Inferior parietal cortex (tissue), 1 donor: ENCODE results near the gene RTRAF.
A peak's percentile ranks its signal among the peaks of the same experiment; 100 is the strongest.

Experiments used
- DNase-seq: peaks from one replicate; pipeline ENCODE4 v3.0.0-alpha.2; 2016; ENCODE audit errors: extremely low spot score

The RTRAF gene

GRCh38 chr14:52020866-52021717 lies 31.7 kb downstream of the RTRAF start:
- DNase-seq, result no peak

DNA sequence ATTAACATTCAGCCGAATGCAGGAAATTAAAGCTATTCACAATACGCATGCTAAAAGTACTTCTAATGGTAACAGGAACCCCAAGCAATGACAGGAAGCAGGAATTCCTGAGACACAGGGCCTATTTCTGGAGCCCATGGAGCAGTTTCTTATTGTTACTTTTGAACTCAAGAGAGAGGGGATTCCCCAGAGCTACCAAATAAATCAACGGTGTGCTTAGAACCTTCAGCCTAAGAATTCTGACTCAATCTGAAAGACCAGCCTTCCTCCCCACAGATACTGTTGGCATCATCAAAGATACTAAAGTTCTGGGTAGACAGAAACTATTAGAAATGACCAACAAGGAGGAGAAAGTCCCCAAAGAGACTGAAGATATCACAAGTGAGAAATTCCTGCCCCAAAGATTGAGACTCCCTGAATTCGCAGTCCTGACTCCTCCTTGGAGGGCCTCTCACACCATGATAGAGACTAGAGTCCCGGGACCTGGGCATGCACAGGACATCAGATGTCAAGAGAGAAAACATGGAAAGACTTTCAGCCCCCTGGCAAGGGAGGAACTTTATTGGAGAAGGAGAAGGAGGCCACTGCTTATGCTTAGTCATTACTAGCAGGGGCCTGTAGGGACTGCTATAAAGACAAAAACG lies 32.7 kb downstream of the RTRAF start:
- no peak for DNase-seq

GRCh38 chr14:52023518-52023917 lies 34.2 kb downstream of the RTRAF start:
- peak; percentile 60 for DNase-seq

GRCh38 chr14:52025310-52025709 lies 36.0 kb downstream of the RTRAF start:
- DNase-seq, result no peak

GRCh38 chr14:52026017-52026660 lies 36.8 kb downstream of the RTRAF start:
- no peak for DNase-seq

GRCh38 chr14:52026901-52027300 lies 37.6 kb downstream of the RTRAF start:
- DNase-seq, result peak; percentile 75

- DNase-seq, result no peak
Observed at GRCh38 chr14:52029881-52030280, 40.5 kb downstream of the RTRAF start.

DNA sequence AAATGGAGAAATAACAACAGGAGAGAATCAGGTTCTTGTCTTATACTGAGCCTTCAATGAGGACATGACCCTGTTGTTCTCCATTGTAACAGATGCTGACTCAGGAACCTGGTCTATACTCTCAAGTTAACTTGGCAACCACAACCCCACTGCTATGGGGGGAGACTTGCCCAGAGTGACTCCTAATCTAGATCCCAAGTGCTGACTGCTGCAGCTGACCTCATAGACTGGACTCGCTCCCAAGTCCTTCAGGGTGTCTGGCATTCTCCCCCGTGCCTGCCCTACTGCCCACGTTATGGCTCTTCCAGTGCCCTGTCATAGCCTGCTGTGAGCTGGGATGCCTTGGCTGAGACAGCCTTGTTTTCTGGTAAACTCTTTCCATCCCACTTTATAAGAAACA lies 42.4 kb downstream of the RTRAF start:
- DNase-seq, result no peak

DNA sequence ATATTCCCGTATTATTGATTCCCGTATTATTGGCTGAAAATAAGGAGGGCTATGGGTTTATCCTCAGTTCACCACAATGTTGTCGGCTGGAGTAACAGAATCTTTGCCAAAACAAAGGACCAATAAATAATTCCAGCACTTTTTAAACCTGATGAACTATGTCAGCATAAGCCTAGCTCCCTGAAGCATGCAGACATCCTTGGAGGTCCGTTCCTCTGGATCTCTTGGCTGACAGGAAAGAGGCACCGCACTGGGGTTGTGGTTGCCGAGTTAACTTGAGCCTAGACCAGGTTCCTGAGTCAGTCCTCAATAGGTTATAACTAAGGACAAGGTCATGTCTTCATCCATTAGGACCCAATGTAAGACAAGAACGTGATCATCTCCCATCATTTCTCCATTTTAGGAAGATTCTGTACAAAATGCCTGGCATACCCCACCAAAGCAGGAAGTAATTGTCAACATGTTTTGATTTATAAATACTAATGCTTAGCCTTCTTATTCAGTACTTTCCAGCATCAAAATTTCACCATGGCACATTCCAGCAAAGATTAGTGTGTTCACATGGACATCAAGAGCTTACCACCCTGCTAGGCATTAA lies 43.0 kb downstream of the RTRAF start:
- no peak for DNase-seq

DNA sequence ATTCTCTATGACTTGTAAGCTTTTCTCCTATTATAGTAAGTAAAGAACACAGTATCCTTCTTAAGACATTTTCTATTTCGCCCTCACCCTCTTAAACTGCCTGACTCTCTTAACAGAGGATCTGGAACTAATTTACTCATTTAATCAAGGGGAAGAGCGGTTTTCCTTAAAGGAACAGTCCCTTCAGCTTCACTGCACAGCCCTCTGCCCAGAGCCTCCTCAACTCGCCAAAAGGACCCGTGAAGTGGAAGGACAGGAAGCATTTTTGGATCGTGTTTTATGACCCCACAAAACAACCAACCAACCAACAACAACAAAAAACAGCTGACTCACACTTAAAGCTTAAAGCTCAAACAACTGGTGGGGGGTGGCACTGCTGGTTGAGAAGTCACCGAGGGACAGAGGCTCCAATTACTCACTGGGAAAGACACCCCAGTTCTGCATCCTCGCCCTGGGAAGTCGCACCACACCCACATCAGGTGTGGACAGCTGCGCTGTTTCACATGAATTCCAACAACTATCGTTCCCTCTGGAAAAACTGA lies 43.8 kb downstream of the RTRAF start:
- no peak for DNase-seq

DNA sequence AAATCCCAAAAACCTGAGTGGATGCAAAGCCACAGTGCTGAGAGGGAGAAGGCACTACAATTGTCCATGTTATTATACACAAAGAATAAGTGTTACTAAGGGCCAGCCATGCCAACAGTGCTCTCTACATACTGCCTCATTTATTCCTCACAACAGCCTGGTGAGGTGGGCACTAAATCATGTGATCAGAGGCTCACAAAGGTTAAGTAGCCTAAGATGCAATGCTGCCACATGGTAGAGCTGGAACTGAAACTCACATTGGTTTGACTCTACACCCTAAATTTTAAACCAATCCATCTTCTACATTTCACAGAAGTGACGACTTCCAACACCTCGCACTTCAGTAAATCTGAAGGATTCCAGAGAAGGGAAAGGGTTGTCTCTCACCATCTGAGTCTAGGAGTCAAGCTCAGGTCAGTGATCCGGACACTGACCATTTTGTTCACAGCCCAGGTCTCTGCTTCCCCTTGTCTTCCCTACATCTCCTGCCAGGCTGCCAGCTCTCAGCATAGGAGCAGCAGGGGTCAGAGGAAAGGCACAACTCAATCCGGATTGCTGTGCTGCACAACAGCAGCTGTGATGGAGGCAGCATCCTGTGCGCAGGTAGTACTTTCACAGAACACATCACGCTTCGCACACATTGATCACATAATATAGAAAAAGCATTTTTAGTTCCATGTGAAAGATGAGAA lies 49.9 kb downstream of the RTRAF start:
- DNase-seq, result no peak

DNA sequence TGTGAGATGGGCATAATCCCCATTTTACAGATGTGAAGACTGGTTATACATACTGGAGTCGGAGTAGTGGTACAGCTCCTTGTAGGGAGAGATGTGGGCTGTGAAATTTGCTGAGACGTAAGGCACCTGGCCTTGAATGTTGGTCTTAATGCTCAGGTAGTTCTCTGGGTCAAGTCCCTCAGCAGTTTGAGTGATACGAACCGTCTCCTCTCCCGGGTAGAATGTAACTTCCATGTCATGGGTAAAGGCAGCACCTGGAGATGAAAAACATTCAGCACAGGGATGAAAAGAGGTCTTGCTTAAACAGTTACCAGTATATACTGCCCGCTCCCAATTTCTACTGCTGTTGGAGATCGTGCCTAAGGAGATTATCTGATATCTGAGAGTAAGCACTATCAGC lies 51.3 kb downstream of the RTRAF start:
- no peak for DNase-seq

DNA sequence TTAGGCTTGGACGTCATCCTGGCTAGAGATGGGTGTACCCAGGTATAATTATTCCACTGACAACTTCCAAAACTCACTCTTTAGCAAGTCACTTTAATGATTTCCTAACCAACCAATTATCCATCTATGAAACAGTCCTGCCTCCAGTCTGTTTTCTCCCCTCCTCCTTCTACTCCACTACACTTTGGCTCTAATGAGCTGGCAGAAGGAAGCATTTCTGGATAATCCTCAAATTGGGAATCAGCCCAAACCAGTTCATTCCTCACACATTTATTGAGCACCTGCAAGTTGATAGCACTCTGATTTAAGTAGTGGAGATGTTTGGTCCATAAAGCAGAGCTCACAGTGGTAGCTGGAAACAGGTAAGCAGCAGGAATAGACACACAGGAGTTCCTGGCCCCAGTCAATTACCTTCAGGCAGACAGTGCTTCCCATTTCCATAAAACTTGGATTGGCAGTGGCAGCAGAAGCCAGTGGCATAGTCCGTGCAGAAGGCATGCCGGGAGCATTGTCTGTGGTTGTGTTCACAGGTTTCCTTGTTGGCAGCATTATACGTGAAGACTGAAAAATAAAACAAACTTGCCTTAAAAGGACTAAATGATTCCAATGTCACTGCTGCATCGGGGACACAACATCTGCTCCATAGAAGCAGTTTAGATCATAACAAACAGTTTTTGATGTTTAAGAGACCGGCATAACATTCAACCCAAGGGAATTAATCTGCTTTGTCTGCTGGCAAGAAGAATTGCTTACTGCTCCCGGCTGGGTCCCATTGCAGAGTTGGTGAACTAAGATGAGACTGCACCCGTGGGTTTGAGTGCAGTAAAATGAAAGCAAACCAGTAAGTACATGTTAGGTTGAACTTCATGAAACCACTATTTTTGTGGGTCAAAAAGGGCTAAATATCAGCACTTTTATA lies 53.3 kb downstream of the RTRAF start:
- no peak for DNase-seq

- DNase-seq, result no peak
Observed at GRCh38 chr14:52043690-52044089, 54.3 kb downstream of the RTRAF start.

DNA sequence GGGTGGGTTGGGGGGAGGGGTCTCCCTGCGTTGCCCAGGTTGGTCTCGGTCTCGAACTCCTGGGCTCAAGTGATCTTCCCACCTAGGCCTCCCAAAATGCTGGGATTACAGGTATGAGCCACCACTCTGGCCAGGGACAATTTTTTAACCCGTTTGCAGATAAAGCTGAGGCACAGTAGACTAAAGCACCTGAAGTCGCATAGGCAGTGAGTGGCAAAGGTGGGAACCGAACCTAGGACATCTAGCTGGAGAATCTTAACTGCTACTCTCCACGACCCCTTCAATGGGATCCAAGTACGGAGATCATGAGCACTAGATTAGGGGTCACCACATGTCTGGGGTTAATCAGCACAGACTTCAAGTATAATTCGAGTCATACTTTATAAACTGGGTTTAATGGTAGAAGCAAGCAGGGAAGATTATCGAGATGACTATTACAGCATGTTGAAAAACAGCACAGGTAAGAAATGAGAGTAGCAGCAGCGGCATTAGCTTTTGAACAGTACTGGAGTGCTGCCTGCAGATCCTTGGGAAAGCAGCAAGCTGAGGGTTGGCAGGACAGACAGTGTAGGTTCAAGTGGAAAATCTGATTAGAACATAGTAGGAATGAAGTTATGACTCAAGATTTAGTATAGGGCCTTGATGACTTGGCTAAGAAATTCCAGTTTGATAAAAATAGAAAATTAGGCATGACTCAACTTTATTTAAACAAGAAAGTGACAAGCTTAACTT lies 55.6 kb downstream of the RTRAF start:
- DNase-seq, result no peak

- DNase-seq, result no peak
Observed at GRCh38 chr14:52046376-52046917, 57.1 kb downstream of the RTRAF start.

DNA sequence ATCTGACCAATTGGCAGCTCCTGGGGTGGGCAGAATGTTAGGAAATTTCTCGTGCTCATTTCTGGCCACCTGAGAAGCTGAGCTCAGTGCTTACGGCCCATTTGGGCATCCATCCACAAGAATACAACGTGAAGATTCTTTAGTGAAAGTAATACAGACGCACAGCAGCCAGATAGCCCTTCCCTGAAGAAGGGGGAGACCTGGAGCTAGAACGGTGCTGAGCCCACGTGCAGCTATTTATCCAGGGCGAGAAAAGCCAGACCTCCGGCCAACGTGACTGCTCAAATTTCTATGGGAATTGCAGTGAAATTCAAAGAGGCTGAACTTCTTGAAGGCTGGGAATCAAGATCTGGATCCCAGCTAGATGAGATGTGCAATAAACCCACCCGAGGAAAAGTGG lies 58.8 kb downstream of the RTRAF start:
- no peak for DNase-seq

DNA sequence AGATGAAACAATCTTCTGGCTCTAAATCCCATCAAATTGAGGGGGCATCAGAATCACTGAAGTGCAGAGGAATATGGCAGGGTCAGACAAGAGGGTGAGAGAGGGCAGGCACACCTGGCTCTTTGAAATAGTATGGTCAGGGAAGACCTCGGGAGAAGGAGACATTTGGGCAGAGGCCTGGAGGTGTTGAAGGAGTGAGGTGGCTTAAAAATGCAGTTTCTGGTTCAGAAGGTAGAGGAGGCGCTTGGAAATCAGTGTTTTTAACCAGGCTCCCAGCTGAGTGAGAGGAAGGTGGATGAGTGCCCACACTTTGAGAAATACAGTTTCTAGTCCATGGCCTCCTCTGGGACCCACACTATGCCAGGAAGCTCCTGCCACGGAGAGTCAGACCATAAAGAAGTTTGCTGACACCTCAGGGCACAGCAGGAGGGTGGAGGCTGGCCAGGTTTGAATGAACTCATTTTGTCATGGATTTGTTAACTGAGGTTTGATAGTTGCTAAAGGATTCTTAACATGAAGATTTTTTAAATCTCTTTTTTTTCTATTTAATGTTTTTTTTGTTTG lies 59.4 kb downstream of the RTRAF start:
- no peak for DNase-seq

DNA sequence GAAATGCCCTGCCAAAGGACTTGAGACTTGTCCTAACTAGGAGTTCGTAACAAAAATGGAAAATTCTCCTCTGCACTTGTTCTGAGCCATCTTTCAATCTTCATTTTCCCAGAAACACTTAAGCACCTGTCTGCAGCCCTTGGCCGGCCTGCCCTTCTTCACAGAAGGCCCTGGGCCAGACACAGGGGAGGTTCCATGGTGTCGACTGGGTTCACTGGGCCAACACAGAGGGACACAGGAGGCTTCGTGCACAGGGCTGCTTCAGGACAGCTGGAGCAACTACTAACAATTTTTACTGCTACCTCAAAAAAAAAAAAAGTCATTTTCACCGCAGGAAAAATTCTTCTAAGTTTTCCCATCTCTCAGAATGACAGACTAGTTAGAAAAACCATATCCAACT lies 59.9 kb downstream of the RTRAF start:
- DNase-seq, result no peak
